PFSK-1 (cell line): ENCODE measurements around the gene TTC39B.

Source experiments
- FOXP2 ChIP-seq: optimal IDR thresholded peaks from 2 replicates; pipeline ENCODE3; 2011; ENCODE audit warnings: borderline replicate concordance, control low read depth, inconsistent platforms; ENCODE audit not compliant: insufficient read depth; ENCODE audit errors: extremely low read length, extremely low read depth
- POLR2AphosphoS5 ChIP-seq: IDR thresholded peaks from 2 replicates; pipeline ENCODE4 v1.6.1; 2012; ENCODE audit warnings: low read depth, mild to moderate bottlenecking, control low read depth, low read length, moderate library complexity
- REST ChIP-seq, 2 experiments: IDR thresholded peaks; 2 replicates each; pipeline versions ENCODE4 v1.6.1 to v1.8.0; 2011 to 2012; ENCODE audit warnings: low read depth in 2 of 2, low read length in 2 of 2, control low read depth in 1 of 2, inconsistent platforms in 1 of 2, mild to moderate bottlenecking in 1 of 2, moderate library complexity in 1 of 2; ENCODE audit not compliant: insufficient read depth in 1 of 2
- SIN3A ChIP-seq: IDR thresholded peaks from 2 replicates; pipeline ENCODE4 v1.6.1; 2012; ENCODE audit warnings: mild to moderate bottlenecking, low read length, moderate library complexity, borderline replicate concordance; ENCODE audit not compliant: insufficient read depth
- TAF1 ChIP-seq: IDR thresholded peaks from 2 replicates; pipeline ENCODE4 v1.6.1; 2012; ENCODE audit warnings: low read length, control low read depth, borderline replicate concordance; ENCODE audit not compliant: insufficient read depth

TTC39B gene

GRCh38 chr9:15219546-15219945 is 87.5 kb downstream of the TTC39B start:
- TF ChIP-seq FOXP2 (no peak), TAF1 (no peak), REST (IDR thresholded peaks at IDR 0.05; ENCODE audit: insufficient read depth in 1 of 2, low read depth in 2 of 2, low read length in 2 of 2) (no peak), SIN3A (no peak), POLR2AphosphoS5 (no peak)

- TF ChIP-seq REST (IDR thresholded peaks at IDR 0.05; ENCODE audit: insufficient read depth in 1 of 2, low read depth in 2 of 2, low read length in 2 of 2), result no peak
- TF ChIP-seq FOXP2, result no peak
- no peak for TF ChIP-seq POLR2AphosphoS5
- no peak for TF ChIP-seq TAF1
- no peak for TF ChIP-seq SIN3A
Measured at GRCh38 chr9:15218994-15219393, 88.0 kb downstream of the TTC39B start.

GRCh38 chr9:15213249-15213648 is 93.8 kb downstream of the TTC39B start:
- TF ChIP-seq SIN3A, result no peak
- no peak for TF ChIP-seq REST (IDR thresholded peaks at IDR 0.05; ENCODE audit: insufficient read depth in 1 of 2, low read depth in 2 of 2, low read length in 2 of 2)
- TF ChIP-seq FOXP2, result no peak
- TF ChIP-seq TAF1, result no peak
- TF ChIP-seq POLR2AphosphoS5, result no peak

GRCh38 chr9:15211815-15212495 is 95.1 kb downstream of the TTC39B start:
- no peak for TF ChIP-seq FOXP2
- TF ChIP-seq REST (IDR thresholded peaks at IDR 0.05; ENCODE audit: insufficient read depth in 1 of 2, low read depth in 2 of 2, low read length in 2 of 2), result no peak
- TF ChIP-seq POLR2AphosphoS5, result no peak

- TF ChIP-seq SIN3A (no peak), REST (IDR thresholded peaks at IDR 0.05; ENCODE audit: insufficient read depth in 1 of 2, low read depth in 2 of 2, low read length in 2 of 2) (no peak), TAF1 (no peak), POLR2AphosphoS5 (no peak), FOXP2 (no peak)
Measured at GRCh38 chr9:15211160-15211814, 95.7 kb downstream of the TTC39B start.
